Panc1 (cell line): ENCODE results near the gene ICA1. TPM values are rescaled to one million over a fixed set of nuclear protein-coding genes. Genes with fewer than 3 reads are reported as not detected.

ENCODE experiments used
- ATAC-seq: fragments of 200-7000 bp; cut with Tn5 transposase; 2 replicates; pipeline ENCODE4 v1.9.1; 2020; ENCODE audit warnings: mild to moderate bottlenecking, moderate library complexity
- BruUV-seq: library from RNA; stranded (reverse); fragments of 400-500 nt; replicated peaks from 2 replicates; lab custom pipeline; 2021; lab: Mats Ljungman, UMichigan
- CTCF ChIA-PET: fragments of 300-600 bp; sonication (Branson Sonifier 250); formaldehyde crosslinking; loops from one replicate; lab custom pipeline; 2022; ENCODE audit warnings: antibody characterized with exemption; lab: Charles Lee
- POLR2A ChIA-PET: fragments of 300-600 bp; sonication (Branson Sonifier 250); formaldehyde crosslinking; loops from one replicate; lab custom pipeline; 2022; ENCODE audit warnings: antibody characterized with exemption; lab: Charles Lee
- DNase-seq: peaks from one replicate; pipeline ENCODE4 v3.0.0-alpha.2; 2010; ENCODE audit warnings: low read depth, low spot score
- H3K27ac ChIP-seq: 2 replicates; pipeline ENCODE4 v1.5.1; 2011; ENCODE audit warnings: mild to moderate bottlenecking, low read length, inconsistent platforms
- H3K27me3 ChIP-seq: fragments of 200-500 bp; sonication (Bioruptor generic); 2 replicates; pipeline ENCODE4 v1.6.0; 2014; ENCODE audit warnings: low read length, inconsistent platforms; ENCODE audit not compliant: control insufficient read depth, insufficient read depth
- H3K36me3 ChIP-seq: fragments of 200-500 bp; sonication (Bioruptor generic); 2 replicates; pipeline ENCODE4 v1.5.1; 2014; ENCODE audit warnings: inconsistent platforms, mild to moderate bottlenecking, low read length, moderate library complexity; ENCODE audit not compliant: control insufficient read depth, insufficient read depth
- H3K4me1 ChIP-seq: 2 replicates; pipeline ENCODE4 v1.5.1; 2011; ENCODE audit warnings: inconsistent platforms, mild to moderate bottlenecking, low read length, moderate library complexity; ENCODE audit not compliant: control insufficient read depth, insufficient read depth
- H3K4me3 ChIP-seq, 2 experiments: 2 replicates each; pipeline ENCODE4 v1.5.1; 2011 to 2012; ENCODE audit warnings: low read depth in 2 of 2, low read length in 2 of 2, mild to moderate bottlenecking in 2 of 2, inconsistent platforms in 1 of 2, moderate library complexity in 1 of 2
- H3K9me3 ChIP-seq: fragments of 200-500 bp; sonication (Bioruptor generic); 2 replicates; pipeline ENCODE4 v1.5.1; 2014; ENCODE audit warnings: low read depth, mild to moderate bottlenecking, inconsistent platforms, low read length, moderate library complexity; ENCODE audit not compliant: control insufficient read depth, insufficient read depth
- POLR2AphosphoS5 ChIP-seq: IDR thresholded peaks from 2 replicates; pipeline ENCODE4 v1.6.1; 2012; ENCODE audit warnings: mild to moderate bottlenecking, low read depth, low read length, moderate library complexity
- SIN3A ChIP-seq: IDR thresholded peaks from 2 replicates; pipeline ENCODE4 v1.6.1; 2012; ENCODE audit warnings: low read depth, mild to moderate bottlenecking, low read length, moderate library complexity, borderline replicate concordance; ENCODE audit not compliant: insufficient read depth
- TCF7L2 ChIP-seq: IDR thresholded peaks from 2 replicates; pipeline ENCODE4 v1.6.1; 2011; ENCODE audit warnings: mild to moderate bottlenecking, low read depth, low read length, inconsistent platforms
- in situ Hi-C: cut with HindIII; loops from 2 replicates; pipeline ENCODE4 v1.10.0; 2016; ENCODE audit warnings: low sequenced_read_pairs, low pct_unique_long_range_greater_than_20kb
- intact Hi-C: fragments of 100-400 bp; cut with micrococcal nuclease; formaldehyde crosslinking; loops from one replicate; pipeline ENCODE4 v1.10.0; 2022; ENCODE audit not compliant: unreplicated experiment
- total RNA-seq: library from RNA; stranded (reverse); gene quantifications from one replicate; pipeline ENCODE4 v1.2.1, GENCODE V29; 2021; ENCODE audit not compliant: unreplicated experiment
- TF ChIP-seq, protein P1 (sequence below): fragments of 450-650 bp; IDR thresholded peaks from 2 replicates; pipeline ENCODE4 v1.5.1; 2017; ENCODE audit warnings: mild to moderate bottlenecking
- TF ChIP-seq, protein P2 (sequence below), 2 experiments: IDR thresholded peaks; 2 replicates each; pipeline ENCODE4 v1.6.1; 2011 to 2012; ENCODE audit warnings: low read depth in 2 of 2, control low read depth in 1 of 2, low read length in 1 of 2, mild to moderate bottlenecking in 1 of 2, moderate library complexity in 1 of 2; ENCODE audit not compliant: insufficient read depth in 1 of 2

ICA1 gene
- total RNA-seq, 1 experiment from 2014 or later: 1.1 TPM

DNA sequence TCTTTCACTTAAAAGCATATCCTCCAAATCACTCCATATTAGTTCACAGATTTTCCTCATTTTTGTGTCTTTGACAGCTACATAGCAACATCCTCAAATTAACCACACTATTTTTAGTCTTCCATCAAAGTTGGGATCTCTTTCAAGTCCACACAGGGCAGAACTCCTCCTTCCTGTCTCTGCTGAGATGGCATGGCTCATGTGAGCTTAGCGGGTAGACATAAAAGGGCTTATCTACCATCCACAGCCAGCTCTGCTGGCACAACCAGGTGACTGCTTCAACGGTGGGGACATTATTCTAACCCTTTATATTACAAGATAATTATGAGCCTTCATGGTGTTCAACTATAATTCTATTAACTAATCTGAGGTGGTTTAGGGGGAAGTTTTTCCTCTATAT is 35.5 kb downstream of the ICA1 start:
- H3K36me3 ChIP-seq: no peaks in the 10 kb centered on the region
- H3K9me3 ChIP-seq: no peaks in the 10 kb centered on the region
- BruUV-seq: no TSS peak
- in situ Hi-C loops: no loop called here
- H3K4me1 ChIP-seq: no peaks in the 10 kb centered on the region
- no peak overlapping the region for H3K4me3 ChIP-seq
- DNase-seq (no peak), ATAC-seq (no peak)
- no peak overlapping the region for H3K27ac ChIP-seq
- ChIA-PET POLR2A (no interaction called here), CTCF (no interaction called here)
- H3K27me3 ChIP-seq: peaks cover 26% of the 10 kb centered on the region
- TF ChIP-seq SIN3A (no peak), POLR2AphosphoS5 (no peak), TCF7L2 (no peak)
- TF ChIP-seq, protein P1, sequence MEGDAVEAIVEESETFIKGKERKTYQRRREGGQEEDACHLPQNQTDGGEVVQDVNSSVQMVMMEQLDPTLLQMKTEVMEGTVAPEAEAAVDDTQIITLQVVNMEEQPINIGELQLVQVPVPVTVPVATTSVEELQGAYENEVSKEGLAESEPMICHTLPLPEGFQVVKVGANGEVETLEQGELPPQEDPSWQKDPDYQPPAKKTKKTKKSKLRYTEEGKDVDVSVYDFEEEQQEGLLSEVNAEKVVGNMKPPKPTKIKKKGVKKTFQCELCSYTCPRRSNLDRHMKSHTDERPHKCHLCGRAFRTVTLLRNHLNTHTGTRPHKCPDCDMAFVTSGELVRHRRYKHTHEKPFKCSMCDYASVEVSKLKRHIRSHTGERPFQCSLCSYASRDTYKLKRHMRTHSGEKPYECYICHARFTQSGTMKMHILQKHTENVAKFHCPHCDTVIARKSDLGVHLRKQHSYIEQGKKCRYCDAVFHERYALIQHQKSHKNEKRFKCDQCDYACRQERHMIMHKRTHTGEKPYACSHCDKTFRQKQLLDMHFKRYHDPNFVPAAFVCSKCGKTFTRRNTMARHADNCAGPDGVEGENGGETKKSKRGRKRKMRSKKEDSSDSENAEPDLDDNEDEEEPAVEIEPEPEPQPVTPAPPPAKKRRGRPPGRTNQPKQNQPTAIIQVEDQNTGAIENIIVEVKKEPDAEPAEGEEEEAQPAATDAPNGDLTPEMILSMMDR: no peak
- TF ChIP-seq, protein P2, sequence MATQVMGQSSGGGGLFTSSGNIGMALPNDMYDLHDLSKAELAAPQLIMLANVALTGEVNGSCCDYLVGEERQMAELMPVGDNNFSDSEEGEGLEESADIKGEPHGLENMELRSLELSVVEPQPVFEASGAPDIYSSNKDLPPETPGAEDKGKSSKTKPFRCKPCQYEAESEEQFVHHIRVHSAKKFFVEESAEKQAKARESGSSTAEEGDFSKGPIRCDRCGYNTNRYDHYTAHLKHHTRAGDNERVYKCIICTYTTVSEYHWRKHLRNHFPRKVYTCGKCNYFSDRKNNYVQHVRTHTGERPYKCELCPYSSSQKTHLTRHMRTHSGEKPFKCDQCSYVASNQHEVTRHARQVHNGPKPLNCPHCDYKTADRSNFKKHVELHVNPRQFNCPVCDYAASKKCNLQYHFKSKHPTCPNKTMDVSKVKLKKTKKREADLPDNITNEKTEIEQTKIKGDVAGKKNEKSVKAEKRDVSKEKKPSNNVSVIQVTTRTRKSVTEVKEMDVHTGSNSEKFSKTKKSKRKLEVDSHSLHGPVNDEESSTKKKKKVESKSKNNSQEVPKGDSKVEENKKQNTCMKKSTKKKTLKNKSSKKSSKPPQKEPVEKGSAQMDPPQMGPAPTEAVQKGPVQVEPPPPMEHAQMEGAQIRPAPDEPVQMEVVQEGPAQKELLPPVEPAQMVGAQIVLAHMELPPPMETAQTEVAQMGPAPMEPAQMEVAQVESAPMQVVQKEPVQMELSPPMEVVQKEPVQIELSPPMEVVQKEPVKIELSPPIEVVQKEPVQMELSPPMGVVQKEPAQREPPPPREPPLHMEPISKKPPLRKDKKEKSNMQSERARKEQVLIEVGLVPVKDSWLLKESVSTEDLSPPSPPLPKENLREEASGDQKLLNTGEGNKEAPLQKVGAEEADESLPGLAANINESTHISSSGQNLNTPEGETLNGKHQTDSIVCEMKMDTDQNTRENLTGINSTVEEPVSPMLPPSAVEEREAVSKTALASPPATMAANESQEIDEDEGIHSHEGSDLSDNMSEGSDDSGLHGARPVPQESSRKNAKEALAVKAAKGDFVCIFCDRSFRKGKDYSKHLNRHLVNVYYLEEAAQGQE (IDR thresholded peaks at IDR 0.05; ENCODE audit: insufficient read depth in 1 of 2, low read depth in 2 of 2, low read length in 1 of 2): no peak
- intact Hi-C loops: no loop called here

DNA sequence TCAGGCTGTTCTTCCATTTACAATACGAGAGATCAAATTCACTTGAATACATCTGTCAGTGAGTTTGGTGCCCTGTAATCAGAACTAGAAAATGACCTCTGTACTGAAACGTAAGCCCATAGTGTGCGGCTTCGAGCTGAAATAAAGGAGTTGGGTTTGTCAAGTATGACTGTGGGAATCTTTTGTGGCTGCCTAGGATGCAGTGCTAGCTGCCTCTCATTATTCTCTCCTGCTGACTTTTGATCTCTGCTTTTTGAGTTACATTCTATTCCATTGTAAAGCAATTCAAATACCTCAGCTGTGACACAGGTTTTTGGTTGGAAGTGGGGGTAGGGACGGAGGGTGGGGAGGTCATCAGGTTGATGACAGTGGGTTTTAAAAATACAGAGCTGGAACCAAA is 40.4 kb downstream of the ICA1 start:
- Histone ChIP-seq H3K9me3 (no peaks in the 10 kb centered on the region), H3K27ac (no peak overlapping the region), H3K4me1 (no peaks in the 10 kb centered on the region), H3K36me3 (no peaks in the 10 kb centered on the region), H3K27me3 (peaks cover 21% of the 10 kb centered on the region), H3K4me3 (no peak overlapping the region)
- POLR2A ChIA-PET: no interaction called here
- intact Hi-C loops (loop anchor here (5.0 kb wide), 1 partner anchor 76 kb away; no protein-coding TSS in a partner anchor), in situ Hi-C loops (no loop called here)
- TF ChIP-seq SIN3A (no peak), POLR2AphosphoS5 (no peak)
- ATAC-seq (no peak), DNase-seq (no peak)
- no TSS peak for BruUV-seq
- CTCF ChIA-PET: no interaction called here

DNA sequence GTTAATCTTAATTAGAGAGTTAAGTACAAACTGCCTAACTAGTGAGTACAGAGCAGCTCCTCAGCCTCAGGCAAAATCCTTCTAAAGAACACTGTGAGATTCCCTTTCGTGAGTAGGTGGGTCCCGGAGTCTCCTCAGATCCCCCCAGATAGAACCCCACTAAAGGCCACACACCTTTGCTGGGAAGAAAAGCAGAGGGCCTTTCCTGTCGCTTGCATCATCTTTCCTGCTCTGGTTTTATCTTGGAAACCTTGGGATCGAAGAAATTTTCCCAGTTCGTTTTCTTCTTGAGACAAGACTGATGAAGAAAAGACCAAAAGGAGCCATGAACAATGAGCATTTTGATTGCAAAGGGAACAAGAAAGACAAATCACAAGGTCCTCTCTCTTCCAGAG is 40.9 kb downstream of the ICA1 start:
- TF ChIP-seq, protein P1: no peak
- no peak for TF ChIP-seq SIN3A
- TF ChIP-seq TCF7L2: no peak
- TF ChIP-seq, protein P2 (IDR thresholded peaks at IDR 0.05; ENCODE audit: insufficient read depth in 1 of 2, low read depth in 2 of 2, low read length in 1 of 2): no peak
- TF ChIP-seq POLR2AphosphoS5: no peak
- intact Hi-C loops (loop anchor here (5.0 kb wide), 1 partner anchor 76 kb away; no protein-coding TSS in a partner anchor), in situ Hi-C loops (no loop called here)
- Histone ChIP-seq H3K36me3 (no peaks in the 10 kb centered on the region), H3K27me3 (peaks cover 16% of the 10 kb centered on the region), H3K9me3 (no peaks in the 10 kb centered on the region), H3K4me1 (no peaks in the 10 kb centered on the region), H3K4me3 (no peak overlapping the region), H3K27ac (no peak overlapping the region)
- no TSS peak for BruUV-seq
- ATAC-seq (no peak), DNase-seq (no peak)
- CTCF ChIA-PET: no interaction called here
- POLR2A ChIA-PET: no interaction called here
